K562 (cell line): ENCODE results near the gene ZWINT. TPM values are rescaled to one million over a fixed set of nuclear protein-coding genes. Genes with fewer than 3 reads are reported as not detected.

ENCODE experiments used
- C11orf30 ChIP-seq: fragments of 450-650 bp; IDR thresholded peaks from 2 replicates; pipeline ENCODE4 v1.6.1; 2016; ENCODE audit warnings: low read depth, mild to moderate bottlenecking
- CBFA2T3 ChIP-seq: fragments of 450-650 bp; IDR thresholded peaks from 2 replicates; pipeline ENCODE4 v1.6.1; 2017
- E2F3 ChIP-seq: fragments of 250-450 bp; sonication (Bioruptor Pico); IDR thresholded peaks from 2 replicates; pipeline ENCODE4 v1.4.0; 2020; ENCODE audit warnings: mild to moderate bottlenecking
- ETS2 ChIP-seq: IDR thresholded peaks from 2 replicates; pipeline ENCODE4 v1.6.1; 2016; ENCODE audit warnings: borderline replicate concordance, missing genetic modification characterization, mild to moderate bottlenecking, moderate library complexity, missing compliant biosample characterization; ENCODE audit not compliant: poor library complexity, severe bottlenecking
- FOS ChIP-seq: IDR thresholded peaks from 3 replicates; pipeline ENCODE4 v1.6.1; 2011; ENCODE audit not compliant: insufficient read length; ENCODE audit errors: extremely low read depth
- FOXK2 ChIP-seq, 2 experiments: fragments of 450-650 bp; IDR thresholded peaks in 1 of 2; conservative IDR thresholded peaks in 1 of 2; 2 replicates each; pipeline ENCODE4 v1.6.1; 2016; ENCODE audit warnings: low read depth in 2 of 2, mild to moderate bottlenecking in 1 of 2
- GTF2E2 ChIP-seq: fragments of 200-800 bp; sonication (Bioruptor generic); IDR thresholded peaks from 2 replicates; pipeline ENCODE4 v1.6.1; 2016; ENCODE audit warnings: missing genetic modification characterization, missing compliant biosample characterization
- GTF2F1 ChIP-seq: IDR thresholded peaks from 2 replicates; pipeline ENCODE4 v1.6.1; 2011; ENCODE audit warnings: low read depth, low read length, improper control_type of control experiment
- JUN ChIP-seq, 2 experiments: sonication (generic) in 1 of 2; formaldehyde crosslinking in 1 of 2; IDR thresholded peaks; 2 replicates each; pipeline versions ENCODE4 v1.6.1 to v1.8.0; 2012 to 2022; ENCODE audit warnings: borderline replicate concordance in 2 of 2, mild to moderate bottlenecking in 2 of 2, improper control_type of control experiment in 1 of 2, low read depth in 1 of 2, low read length in 1 of 2, missing genetic modification reagents in 1 of 2
- LEF1 ChIP-seq: fragments of 450-650 bp; IDR thresholded peaks from 2 replicates; pipeline ENCODE4 v1.6.1; 2016; ENCODE audit warnings: mild to moderate bottlenecking
- MAFK ChIP-seq: IDR thresholded peaks from 2 replicates; pipeline ENCODE4 v1.6.1; 2011; ENCODE audit warnings: low read length, improper control_type of control experiment
- MCM2 ChIP-seq: fragments of 450-650 bp; IDR thresholded peaks from 2 replicates; pipeline ENCODE4 v1.6.1; 2017; ENCODE audit warnings: low read depth, mild to moderate bottlenecking
- MTA2 ChIP-seq: fragments of 450-650 bp; IDR thresholded peaks from 2 replicates; pipeline ENCODE4 v1.6.1; 2016; ENCODE audit warnings: low read depth
- NONO ChIP-seq, 2 experiments: fragments of 200-400 bp in 1 of 2; fragments of 450-650 bp in 1 of 2; formaldehyde crosslinking in 1 of 2; IDR thresholded peaks; 2 replicates each; pipeline ENCODE4 v1.6.1; 2017; ENCODE audit warnings: low read depth in 2 of 2, mild to moderate bottlenecking in 2 of 2, moderate library complexity in 2 of 2, low read length in 1 of 2
- NR4A1 ChIP-seq, 2 experiments: fragments of 250-450 bp in 1 of 2; fragments of 450-650 bp in 1 of 2; sonication (Bioruptor Pico) in 1 of 2; IDR thresholded peaks; 2 replicates each; pipeline versions ENCODE4 v1.4.0 to v1.6.1; 2016 to 2020; ENCODE audit warnings: mild to moderate bottlenecking in 2 of 2, missing compliant biosample characterization in 1 of 2, missing genetic modification characterization in 1 of 2, moderate library complexity in 1 of 2
- NUFIP1 ChIP-seq: fragments of 450-650 bp; IDR thresholded peaks from 2 replicates; pipeline ENCODE4 v1.6.1; 2018; ENCODE audit not compliant: partially characterized antibody
- POLR2AphosphoS5 ChIP-seq: IDR thresholded peaks from 2 replicates; pipeline ENCODE4 v1.6.1; 2011; ENCODE audit warnings: mild to moderate bottlenecking, low read depth, low read length, moderate library complexity; ENCODE audit not compliant: control insufficient read depth, insufficient read depth
- POLR2B ChIP-seq: fragments of 450-650 bp; IDR thresholded peaks from 2 replicates; pipeline ENCODE4 v1.6.1; 2018; ENCODE audit warnings: low read depth; ENCODE audit not compliant: partially characterized antibody
- PRMT5 ChIP-seq: sonication (generic); formaldehyde crosslinking; IDR thresholded peaks from 2 replicates; pipeline ENCODE4 v1.5.0; 2020; ENCODE audit warnings: missing genetic modification reagents
- RAD51 ChIP-seq: fragments of 450-650 bp; IDR thresholded peaks from 2 replicates; pipeline ENCODE4 v1.7.1; 2016; ENCODE audit warnings: low read depth, mild to moderate bottlenecking, borderline replicate concordance
- SLC30A9 ChIP-seq: fragments of 250-450 bp; sonication (Bioruptor Pico); IDR thresholded peaks from 2 replicates; pipeline ENCODE4 v1.8.0; 2022; ENCODE audit warnings: mild to moderate bottlenecking, moderate library complexity
- SP2 ChIP-seq: IDR thresholded peaks from 2 replicates; pipeline ENCODE4 v1.6.1; 2011; ENCODE audit warnings: mild to moderate bottlenecking, low read depth, low read length, moderate library complexity; ENCODE audit not compliant: poor library complexity, severe bottlenecking; ENCODE audit errors: extremely low read depth
- ZBTB7A ChIP-seq: IDR thresholded peaks from 2 replicates; pipeline ENCODE4 v1.6.1; 2011; ENCODE audit warnings: low read depth, mild to moderate bottlenecking, low read length, moderate library complexity, borderline replicate concordance; ENCODE audit not compliant: control insufficient read depth
- ZC3H4 ChIP-seq: sonication (generic); formaldehyde crosslinking; IDR thresholded peaks from 2 replicates; pipeline ENCODE4 v1.9.0; 2021; ENCODE audit warnings: missing genetic modification reagents, borderline replicate concordance
- ZNF133 ChIP-seq: fragments of 250-450 bp; sonication (Bioruptor Pico); IDR thresholded peaks from 2 replicates; pipeline ENCODE4 v1.4.0; 2020; ENCODE audit warnings: mild to moderate bottlenecking
- ZNF41 ChIP-seq: fragments of 250-450 bp; sonication (Bioruptor Pico); conservative IDR thresholded peaks from 2 replicates; pipeline ENCODE4 v1.4.0; 2020; ENCODE audit warnings: mild to moderate bottlenecking
- polyA plus RNA-seq, 8 experiments: library from polyadenylated mRNA; depleted of rRNA in 4 of 8; stranded (reverse) in 5 of 8; unstranded in 3 of 8; fragments of >200 nt; fragmentation: Nextera tagmentation in 2 of 8; fragmentation: Illumina TruSeq in 1 of 8; extraction: Ambion mirVana in 2 of 8; extraction: Trizol in 1 of 8; gene quantifications; 2 replicates each; pipeline versions ENCODE4 v1.2.1 to v1.2.3, GENCODE V29; 2011 to 2014; ENCODE audit warnings: inconsistent platforms in 1 of 8, missing spikeins in 1 of 8
- total RNA-seq, 7 experiments: library from RNA; depleted of rRNA in 6 of 7; stranded (reverse); fragments of >200 nt in 6 of 7; fragmentation: Illumina TruSeq in 2 of 7; extraction: Trizol in 2 of 7; gene quantifications; 2 replicates each; pipeline versions ENCODE4 v1.2.1 to v1.2.3, GENCODE V29; 2011 to 2021; ENCODE audit warnings: low replicate concordance in 1 of 7
- TF ChIP-seq, protein P1 (sequence below): IDR thresholded peaks from 3 replicates; pipeline ENCODE4 v1.6.1; 2011; ENCODE audit warnings: borderline replicate concordance, mild to moderate bottlenecking; ENCODE audit not compliant: insufficient read length, insufficient read depth
- TF ChIP-seq, protein P2 (sequence below): IDR thresholded peaks from 2 replicates; pipeline ENCODE4 v1.6.1; 2014; ENCODE audit warnings: antibody characterized with exemption

Gene ZWINT
- total and polyA plus RNA-seq, 9 of the 15 experiments (the other 6 are each of a cell fraction or from before 2014, with no cell fraction given): 122 to 245 (median 160) TPM

GRCh38 chr10:56360967-56361612 is at the start of gene ZWINT (continued):
- TF ChIP-seq, protein P1, sequence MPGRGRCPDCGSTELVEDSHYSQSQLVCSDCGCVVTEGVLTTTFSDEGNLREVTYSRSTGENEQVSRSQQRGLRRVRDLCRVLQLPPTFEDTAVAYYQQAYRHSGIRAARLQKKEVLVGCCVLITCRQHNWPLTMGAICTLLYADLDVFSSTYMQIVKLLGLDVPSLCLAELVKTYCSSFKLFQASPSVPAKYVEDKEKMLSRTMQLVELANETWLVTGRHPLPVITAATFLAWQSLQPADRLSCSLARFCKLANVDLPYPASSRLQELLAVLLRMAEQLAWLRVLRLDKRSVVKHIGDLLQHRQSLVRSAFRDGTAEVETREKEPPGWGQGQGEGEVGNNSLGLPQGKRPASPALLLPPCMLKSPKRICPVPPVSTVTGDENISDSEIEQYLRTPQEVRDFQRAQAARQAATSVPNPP: no peak
- peak; percentile 69 for TF ChIP-seq SP2
- no peak for TF ChIP-seq CBFA2T3
- no peak for TF ChIP-seq MTA2
- TF ChIP-seq JUN (IDR thresholded peaks at IDR 0.05; ENCODE audit: borderline replicate concordance, low read depth, low read length): no peak
- no peak for TF ChIP-seq JUN (CRISPR knock-in tag; IDR thresholded peaks at IDR 0.05; ENCODE audit: borderline replicate concordance)
- TF ChIP-seq ETS2 (tag): no peak
- TF ChIP-seq LEF1: peak; percentile 94
- TF ChIP-seq PRMT5 (CRISPR knock-in tag): no peak
- no peak for TF ChIP-seq ZNF133 (CRISPR knock-in tag)
- TF ChIP-seq GTF2E2 (tag): peak; percentile 43; the same call in 1 of the 2 replicates
- TF ChIP-seq NUFIP1: no peak
- TF ChIP-seq C11orf30: peak; percentile 89
- TF ChIP-seq, protein P2, sequence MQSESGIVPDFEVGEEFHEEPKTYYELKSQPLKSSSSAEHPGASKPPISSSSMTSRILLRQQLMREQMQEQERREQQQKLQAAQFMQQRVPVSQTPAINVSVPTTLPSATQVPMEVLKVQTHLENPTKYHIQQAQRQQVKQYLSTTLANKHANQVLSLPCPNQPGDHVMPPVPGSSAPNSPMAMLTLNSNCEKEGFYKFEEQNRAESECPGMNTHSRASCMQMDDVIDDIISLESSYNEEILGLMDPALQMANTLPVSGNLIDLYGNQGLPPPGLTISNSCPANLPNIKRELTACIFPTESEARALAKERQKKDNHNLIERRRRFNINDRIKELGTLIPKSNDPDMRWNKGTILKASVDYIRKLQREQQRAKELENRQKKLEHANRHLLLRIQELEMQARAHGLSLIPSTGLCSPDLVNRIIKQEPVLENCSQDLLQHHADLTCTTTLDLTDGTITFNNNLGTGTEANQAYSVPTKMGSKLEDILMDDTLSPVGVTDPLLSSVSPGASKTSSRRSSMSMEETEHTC: no peak
- TF ChIP-seq ZC3H4: no peak
- peak; percentile 92 for TF ChIP-seq POLR2AphosphoS5
- no peak for TF ChIP-seq FOXK2 (conservative IDR thresholded peaks at IDR 0.05 in 1 of 2, IDR thresholded peaks at IDR 0.05 in 1 of 2; ENCODE audit: low read depth in 2 of 2)
- TF ChIP-seq MCM2: no peak
- no peak for TF ChIP-seq ZBTB7A
- TF ChIP-seq POLR2B: peak; percentile 83
- TF ChIP-seq GTF2F1: no peak
- TF ChIP-seq NR4A1 (CRISPR knock-in tag; IDR thresholded peaks at IDR 0.05): peak; percentile 58; the same call in 1 of the 2 replicates
- TF ChIP-seq NR4A1 (tag; IDR thresholded peaks at IDR 0.05): no peak
- TF ChIP-seq MAFK: no peak
- no peak for TF ChIP-seq ZNF41
- peak; percentile 92 for TF ChIP-seq FOS
- TF ChIP-seq E2F3 (CRISPR knock-in tag): peak; percentile 92
- TF ChIP-seq NONO (IDR thresholded peaks at IDR 0.05; ENCODE audit: low read depth in 2 of 2, low read length in 1 of 2): no peak
- TF ChIP-seq SLC30A9 (CRISPR knock-in tag): no peak
- no peak for TF ChIP-seq RAD51
